Peyer's patch (tissue), 4 donors: ENCODE data around the gene RPGR. TPM values are rescaled to one million over a fixed set of nuclear protein-coding genes. Genes with fewer than 3 reads are reported as not detected.

Experiments
- DNase-seq, 3 donors: peaks; one replicate each; pipeline ENCODE4 v3.0.0-alpha.2; 2017 to 2019
- H3K27ac ChIP-seq, 4 donors: fragments of 200-600 bp; sonication (generic); one replicate each; pipeline ENCODE4 v1.5.1; 2016 to 2019
- H3K27me3 ChIP-seq, 2 donors: fragments of 200-600 bp; sonication (generic); one replicate each; pipeline ENCODE4 v1.5.1; 2019
- H3K36me3 ChIP-seq, 3 donors: fragments of 200-600 bp; sonication (generic); one replicate each; pipeline ENCODE4 v1.5.1; 2016 to 2019
- H3K4me1 ChIP-seq, 4 donors: fragments of 200-600 bp; sonication (generic); one replicate each; pipeline ENCODE4 v1.5.1; 2016 to 2019
- H3K4me3 ChIP-seq, 4 donors: fragments of 200-600 bp; sonication (generic); 1 replicate in 3 of 4; 2 replicates in 1 of 4; pipeline ENCODE4 v1.5.1; 2016 to 2019; ENCODE audit warnings: mild to moderate bottlenecking in 1 of 4
- H3K9me3 ChIP-seq, 4 donors: fragments of 200-600 bp; sonication (generic); one replicate each; pipeline ENCODE4 v1.5.1; 2016 to 2019; ENCODE audit warnings: mild to moderate bottlenecking in 1 of 4
- CTCF ChIP-seq, 6 experiments: fragments of 450-650 bp in 4 of 6; fragments of 200-600 bp in 2 of 6; sonication (generic) in 1 of 6; IDR thresholded peaks; one replicate each; pipeline ENCODE4 v1.5.1; 2017 to 2019; ENCODE audit warnings: antibody characterized with exemption in 6 of 6, mild to moderate bottlenecking in 3 of 6, moderate library complexity in 1 of 6
- POLR2A ChIP-seq, 2 donors: fragments of 450-650 bp; IDR thresholded peaks; one replicate each; pipeline ENCODE4 v1.5.1; 2017; ENCODE audit warnings: antibody characterized with exemption in 2 of 2, mild to moderate bottlenecking in 2 of 2, moderate library complexity in 2 of 2
- total RNA-seq, 4 donors: library from RNA; depleted of rRNA; stranded (reverse); fragments of >200 nt; gene quantifications; one replicate each; pipeline ENCODE4 v1.1.0, GENCODE V29; 2016

Gene RPGR
- total RNA-seq, 4 donors from 2014 or later = 5.4 to 72.6 (median 22.3) TPM

GRCh38 chrX:38341442-38341841 is 14.1 kb upstream of the RPGR start:
- H3K4me1 ChIP-seq = no peaks in the 10 kb centered on the region
- TF ChIP-seq CTCF (IDR thresholded peaks at IDR 0.05) (no peak), POLR2A (IDR thresholded peaks at IDR 0.05) (no peak)
- H3K36me3 ChIP-seq = no peaks in the 10 kb centered on the region
- H3K27me3 ChIP-seq = no peaks in the 10 kb centered on the region
- no peaks in the 10 kb centered on the region for H3K9me3 ChIP-seq
- no peak overlapping the region for H3K27ac ChIP-seq
- no peak for DNase-seq
- no peak overlapping the region for H3K4me3 ChIP-seq

GRCh38 chrX:38336538-38337240 is 9.4 kb upstream of the RPGR start:
- TF ChIP-seq CTCF (IDR thresholded peaks at IDR 0.05) = no peak
- no peak for TF ChIP-seq POLR2A (IDR thresholded peaks at IDR 0.05)
- no peaks in the 10 kb centered on the region for H3K27me3 ChIP-seq
- H3K4me3 ChIP-seq = no peak overlapping the region
- peak overlapping the region in 3 of 4 donors; percentile 19 to 62 (median 50) for H3K27ac ChIP-seq
- H3K9me3 ChIP-seq = no peaks in the 10 kb centered on the region
- H3K36me3 ChIP-seq = no peaks in the 10 kb centered on the region
- no peaks in the 10 kb centered on the region for H3K4me1 ChIP-seq
- peak in 2 of 3 donors; percentile 43 to 52 for DNase-seq

- H3K4me1 ChIP-seq = no peaks in the 10 kb centered on the region
- TF ChIP-seq CTCF (IDR thresholded peaks at IDR 0.05) (peak in 3 of 6 experiments; percentile 45 to 54 (median 53)), POLR2A (IDR thresholded peaks at IDR 0.05) (no peak)
- H3K27me3 ChIP-seq = no peaks in the 10 kb centered on the region
- H3K27ac ChIP-seq = no peak overlapping the region
- H3K4me3 ChIP-seq = no peak overlapping the region
- DNase-seq = no peak
- no peaks in the 10 kb centered on the region for H3K9me3 ChIP-seq
- H3K36me3 ChIP-seq = no peaks in the 10 kb centered on the region
These were observed 8.1 kb upstream of the RPGR start for GRCh38 chrX:38335382-38335781.

- Histone ChIP-seq H3K27ac (no peak overlapping the region), H3K4me3 (no peak overlapping the region), H3K4me1 (no peaks in the 10 kb centered on the region), H3K9me3 (no peaks in the 10 kb centered on the region), H3K36me3 (no peaks in the 10 kb centered on the region), H3K27me3 (no peaks in the 10 kb centered on the region)
- DNase-seq = no peak
- no peak for TF ChIP-seq POLR2A (IDR thresholded peaks at IDR 0.05)
- TF ChIP-seq CTCF (IDR thresholded peaks at IDR 0.05) = no peak
These were observed 5.2 kb upstream of the RPGR start for GRCh38 chrX:38332505-38332904.

- TF ChIP-seq POLR2A (IDR thresholded peaks at IDR 0.05) (no peak), CTCF (IDR thresholded peaks at IDR 0.05) (no peak)
- H3K27me3 ChIP-seq = no peaks in the 10 kb centered on the region
- H3K4me1 ChIP-seq = no peaks in the 10 kb centered on the region
- H3K9me3 ChIP-seq = no peaks in the 10 kb centered on the region
- peak overlapping the region; percentile 75 to 90 (median 80) for H3K27ac ChIP-seq
- peak overlapping the region; percentile 60 to 86 (median 71) for H3K4me3 ChIP-seq
- no peak for DNase-seq
- H3K36me3 ChIP-seq = no peaks in the 10 kb centered on the region
These were observed 419 bp upstream of the RPGR start for GRCh38 chrX:38327775-38328081.
